T-cell (primary cell): ENCODE data around the gene BRD3. TPM values are rescaled to one million over a fixed set of nuclear protein-coding genes. Genes with fewer than 3 reads are reported as not detected.
A peak's percentile ranks its signal among the peaks of the same experiment; 100 is the strongest.

Experiments used
- ATAC-seq, 4 experiments: fragments of 200-7000 bp in 3 of 4; fragments of 150-1000 bp in 1 of 4; cut with Tn5 transposase; replicated peaks in 1 of 4; 1 replicate in 3 of 4; 2 replicates in 1 of 4; pipeline ENCODE4 v1.10.0; 2021; ENCODE audit warnings: moderate library complexity in 3 of 4, mild to moderate bottlenecking in 2 of 4, moderate number of reproducible peaks in 1 of 4
- CTCF ChIA-PET, 2 donors: fragments of 300-600 bp; sonication (Branson Sonifier 250); formaldehyde crosslinking; loops; one replicate each; lab custom pipeline; 2022; ENCODE audit warnings: antibody characterized with exemption in 2 of 2; lab: Charles Lee
- POLR2A ChIA-PET, 2 donors: fragments of 300-600 bp; sonication (Branson Sonifier 250); formaldehyde crosslinking; loops; one replicate each; lab custom pipeline; 2022; ENCODE audit warnings: antibody characterized with exemption in 2 of 2; lab: Charles Lee
- DNase-seq, 35 experiments: peaks; one replicate each; pipeline versions ENCODE4 v3.0.0 to v3.0.0-alpha.2; 2013 to 2023
- H3K27ac ChIP-seq: one replicate; pipeline ENCODE4 v1.5.1; 2013; ENCODE audit warnings: low read length
- H3K27me3 ChIP-seq, 2 experiments: replicated peaks in 1 of 2; 1 replicate in 1 of 2; 2 replicates in 1 of 2; pipeline versions ENCODE4 v1.6.1 to v1.7.0; 2013; ENCODE audit warnings: low read length in 1 of 2, mixed read lengths in 1 of 2; ENCODE audit not compliant: control insufficient read depth in 2 of 2, insufficient read depth in 2 of 2; ENCODE audit errors: extremely low read depth in 1 of 2
- H3K36me3 ChIP-seq, 2 donors: 1 replicate in 1 of 2; 2 replicates in 1 of 2; pipeline versions ENCODE4 v1.6.1 to v1.7.0; 2013; ENCODE audit warnings: low read length in 1 of 2; ENCODE audit not compliant: control insufficient read depth in 2 of 2, insufficient read depth in 1 of 2; ENCODE audit errors: extremely low read depth in 1 of 2
- H3K4me1 ChIP-seq, 2 experiments: 1 replicate in 1 of 2; 2 replicates in 1 of 2; pipeline versions ENCODE4 v1.6.1 to v1.7.0; 2013; ENCODE audit warnings: low read length in 2 of 2, mixed read lengths in 1 of 2; ENCODE audit not compliant: insufficient read depth in 2 of 2, control insufficient read depth in 1 of 2; ENCODE audit errors: extremely low read depth in 1 of 2
- H3K4me3 ChIP-seq, 2 donors: 1 replicate in 1 of 2; 2 replicates in 1 of 2; pipeline versions ENCODE4 v1.5.1 to v1.7.0; 2013; ENCODE audit warnings: mild to moderate bottlenecking in 2 of 2, low read length in 1 of 2, moderate library complexity in 1 of 2; ENCODE audit not compliant: control insufficient read depth in 1 of 2; ENCODE audit errors: extremely low read depth in 1 of 2
- H3K9me3 ChIP-seq: 2 replicates; pipeline ENCODE4 v1.7.0; 2013
- H3K27ac Mint-ChIP-seq, 2 donors: one replicate each; pipeline ENCODE4 v1.8.0; 2020 to 2021; ENCODE audit warnings: mild to moderate bottlenecking in 2 of 2, mixed read lengths in 2 of 2
- H3K27me3 Mint-ChIP-seq, 2 donors: one replicate each; pipeline ENCODE4 v1.8.0; 2021 to 2022; ENCODE audit warnings: mixed read lengths in 2 of 2
- H3K36me3 Mint-ChIP-seq: one replicate; pipeline ENCODE4 v1.8.0; 2021; ENCODE audit warnings: mixed read lengths
- H3K4me1 Mint-ChIP-seq, 3 donors: one replicate each; pipeline ENCODE4 v1.8.0; 2020 to 2022; ENCODE audit warnings: mixed read lengths in 3 of 3, mild to moderate bottlenecking in 1 of 3
- H3K4me3 Mint-ChIP-seq, 3 donors: one replicate each; pipeline ENCODE4 v1.8.0; 2020 to 2022; ENCODE audit warnings: mild to moderate bottlenecking in 3 of 3, mixed read lengths in 3 of 3, moderate library complexity in 3 of 3
- H3K9me3 Mint-ChIP-seq, 3 donors: one replicate each; pipeline ENCODE4 v1.8.0; 2020 to 2022; ENCODE audit warnings: mixed read lengths in 3 of 3
- WGBS: methylation state at CpG from one replicate; pipeline ENCODE4 v1.1.5; 2013; ENCODE audit warnings: missing lambda C conversion rate; ENCODE audit not compliant: insufficient coverage; 5-methylcytosine and 5-hydroxymethylcytosine counted together
- total RNA-seq, 35 experiments: library from RNA in 6 of 35; stranded (reverse) in 6 of 35; fragments of 120-200 nt in 1 of 35; gene quantifications; one replicate each; pipeline versions ENCODE4 v1.2.1 to v1.2.4 and lab custom pipeline; 2013 to 2026

BRD3 gene
- total RNA-seq, 5 donors from 2014 or later (not counting 1 experiment from before 2014, with no cell fraction given), result 33.7 to 63.7 (median 58.2) TPM

DNA sequence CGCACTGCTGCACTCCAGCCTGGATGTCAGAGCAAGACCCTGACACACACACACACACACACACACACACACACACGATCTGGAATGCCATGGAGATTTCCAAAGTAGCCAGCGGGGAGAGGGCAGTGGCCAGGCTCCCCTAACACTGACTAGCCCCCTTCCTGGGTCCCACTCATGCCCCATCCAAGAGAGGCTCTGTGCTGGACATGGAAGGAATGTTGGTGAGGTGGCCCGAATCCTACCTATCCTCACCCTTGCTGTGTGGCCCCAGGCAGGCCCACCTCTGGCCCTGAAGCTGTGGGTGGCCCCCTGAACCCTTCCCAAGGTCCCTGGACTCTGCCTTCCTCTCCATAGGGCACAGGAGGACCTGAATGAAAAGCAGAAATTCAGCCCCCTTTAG lies 7.3 kb downstream of the BRD3 start:
- Histone ChIP-seq H3K27me3 (no peaks in the 10 kb centered on the region), H3K4me3 (no peak overlapping the region), H3K9me3 (no peaks in the 10 kb centered on the region), H3K27ac (no peak overlapping the region), H3K4me1 (peaks cover 2 to 95% of the 10 kb centered on the region in 2 experiments), H3K36me3 (peaks cover 0 to 3% of the 10 kb centered on the region in 2 donors)
- no CpG with 5 or more reads among the region's 4 CpGs for WGBS
- no peak for DNase-seq
- Mint-ChIP-seq H3K4me1 (peaks cover 37 to 75% (median 74%) of the 10 kb centered on the region in 3 donors), H3K27ac (no peak overlapping the region), H3K27me3 (no peaks in the 10 kb centered on the region), H3K9me3 (no peaks in the 10 kb centered on the region), H3K4me3 (no peak overlapping the region), H3K36me3 (no peaks in the 10 kb centered on the region)
- POLR2A ChIA-PET, result interaction anchor here in 1 of 2 donors (0.6 kb wide), 1 partner anchor 894 kb away, joined by 5 read pairs; no protein-coding TSS in a partner anchor
- CTCF ChIA-PET, result interaction anchor here in 1 of 2 donors (0.5 kb wide), 1 partner anchor 9 kb away, joined by 8 read pairs; no protein-coding TSS in a partner anchor
- no peak for ATAC-seq

DNA sequence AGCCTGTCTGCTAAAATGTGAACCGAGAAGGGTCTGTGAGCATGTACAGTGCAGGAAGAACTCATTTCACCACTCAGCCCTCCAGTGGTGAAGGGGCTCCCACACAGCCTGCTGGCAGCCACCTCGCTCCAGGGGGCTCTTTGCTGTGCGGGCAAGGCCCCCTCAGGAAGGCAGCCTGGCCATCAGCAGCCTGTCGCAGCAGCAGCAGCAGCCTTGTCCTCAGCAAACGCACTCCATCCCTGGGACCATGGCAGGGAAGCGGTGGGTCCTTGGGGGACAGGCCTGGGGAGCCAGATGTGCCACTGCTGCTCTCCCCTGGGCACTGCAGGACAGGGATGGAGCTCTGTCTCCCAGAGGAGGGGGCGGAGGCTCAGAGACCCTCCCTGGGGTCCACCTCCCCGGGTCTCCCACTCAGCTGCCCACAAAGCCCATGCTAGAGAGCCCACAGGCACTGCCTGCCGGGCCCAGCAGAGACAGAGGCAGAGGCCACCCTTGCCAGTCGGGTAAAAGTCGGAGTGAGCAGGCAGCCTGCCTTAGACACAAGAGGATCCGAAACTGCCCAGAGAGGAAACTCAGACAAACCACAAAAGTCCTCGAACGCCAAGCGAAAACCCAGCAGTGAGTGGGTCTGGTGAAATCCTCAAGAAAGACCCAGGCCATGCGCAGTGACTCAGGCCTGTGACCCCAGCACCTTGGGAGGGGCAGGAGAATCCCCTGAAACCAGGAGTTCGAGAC lies 8.0 kb downstream of the BRD3 start:
- no peaks in the 10 kb centered on the region for H3K27me3 ChIP-seq
- ATAC-seq (peak in 2 of 4 experiments; percentile 22 to 34), DNase-seq (peak in 1 of 35 experiments; percentile 45)
- H3K4me3 ChIP-seq, result no peak overlapping the region
- Mint-ChIP-seq H3K9me3 (no peaks in the 10 kb centered on the region), H3K27me3 (no peaks in the 10 kb centered on the region), H3K4me3 (no peak overlapping the region), H3K27ac (peak overlapping the region in 1 of 2 donors; percentile 44), H3K36me3 (no peaks in the 10 kb centered on the region), H3K4me1 (peaks cover 29 to 68% (median 67%) of the 10 kb centered on the region in 3 donors)
- ChIA-PET CTCF (interaction anchor here in 1 of 2 donors (0.5 kb wide), 1 partner anchor 9 kb away, joined by 8 read pairs; no protein-coding TSS in a partner anchor), POLR2A (interaction anchor here in 1 of 2 donors (0.6 kb wide), 1 partner anchor 893 kb away, joined by 5 read pairs; no protein-coding TSS in a partner anchor)
- 54% methylated on average over 13 of the region's 17 CpGs for WGBS
- no peak overlapping the region for H3K27ac ChIP-seq
- peaks cover 2 to 94% of the 10 kb centered on the region in 2 experiments for H3K4me1 ChIP-seq
- no peaks in the 10 kb centered on the region for H3K9me3 ChIP-seq
- peaks cover 0 to 3% of the 10 kb centered on the region in 2 donors for H3K36me3 ChIP-seq

DNA sequence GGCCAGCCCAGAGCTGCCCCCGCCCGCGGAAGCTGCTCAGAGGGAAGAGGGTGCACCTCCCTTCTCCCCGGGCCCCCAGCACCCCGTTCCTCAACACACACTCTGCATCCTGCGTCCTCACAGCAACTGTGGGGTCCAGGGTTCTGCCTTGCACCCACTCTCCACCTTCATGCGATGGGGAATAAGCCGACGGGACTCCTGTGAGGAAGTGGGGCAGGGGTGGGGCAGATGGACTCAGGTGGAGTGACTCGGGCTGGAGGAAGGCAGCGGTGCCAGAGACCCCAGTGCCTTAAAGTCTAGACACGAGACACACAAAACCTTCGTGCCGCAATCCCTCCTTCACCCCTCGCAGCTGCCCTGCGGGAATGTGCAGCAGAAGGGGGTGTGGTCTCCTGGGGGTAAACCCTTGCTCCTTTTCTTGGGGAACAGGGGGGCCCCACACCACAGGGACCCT lies 8.6 kb downstream of the BRD3 start:
- no peak for ATAC-seq
- Histone ChIP-seq H3K4me3 (no peak overlapping the region), H3K36me3 (peaks cover 3 to 8% of the 10 kb centered on the region in 2 donors), H3K27me3 (no peaks in the 10 kb centered on the region), H3K9me3 (no peaks in the 10 kb centered on the region), H3K27ac (no peak overlapping the region), H3K4me1 (peaks cover 2 to 88% of the 10 kb centered on the region in 2 experiments)
- Mint-ChIP-seq H3K9me3 (no peaks in the 10 kb centered on the region), H3K36me3 (no peaks in the 10 kb centered on the region), H3K4me1 (peaks cover 26 to 63% (median 62%) of the 10 kb centered on the region in 3 donors), H3K4me3 (no peak overlapping the region), H3K27ac (no peak overlapping the region), H3K27me3 (no peaks in the 10 kb centered on the region)
- no peak for DNase-seq
- WGBS, result 90% methylated on average over 2 of the region's 16 CpGs
- POLR2A ChIA-PET, result no interaction called here
- CTCF ChIA-PET, result no interaction called here

DNA sequence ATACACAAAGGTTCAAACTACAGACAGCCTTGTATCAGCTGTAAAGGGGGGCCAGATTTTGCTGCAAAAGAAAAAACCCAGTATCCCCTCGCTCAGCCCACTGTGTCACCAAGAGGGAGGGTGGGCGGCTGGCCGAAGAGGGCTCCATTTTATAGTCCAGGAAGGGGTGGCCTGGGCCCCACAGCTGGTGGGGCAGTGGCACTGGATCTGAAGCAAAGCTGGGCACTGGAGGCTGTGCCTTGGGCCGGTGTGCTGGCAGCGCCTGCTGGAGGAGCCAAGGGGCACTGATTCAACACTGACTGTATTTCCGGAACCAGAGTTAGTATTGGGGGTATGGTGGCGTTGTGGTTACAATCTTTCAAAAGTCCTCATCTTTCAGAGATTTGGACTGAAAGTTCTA lies 9.1 kb downstream of the BRD3 start:
- WGBS, result 98% methylated on average over 7 of the region's 7 CpGs
- Mint-ChIP-seq H3K9me3 (no peaks in the 10 kb centered on the region), H3K4me3 (no peak overlapping the region), H3K36me3 (no peaks in the 10 kb centered on the region), H3K27me3 (no peaks in the 10 kb centered on the region), H3K27ac (peak overlapping the region in 1 of 2 donors; percentile 48), H3K4me1 (peaks cover 26 to 61% (median 60%) of the 10 kb centered on the region in 3 donors)
- H3K27me3 ChIP-seq, result no peaks in the 10 kb centered on the region
- no peak for DNase-seq
- ChIA-PET CTCF (no interaction called here), POLR2A (no interaction called here)
- no peaks in the 10 kb centered on the region for H3K9me3 ChIP-seq
- ATAC-seq, result no peak
- peaks cover 2 to 83% of the 10 kb centered on the region in 2 experiments for H3K4me1 ChIP-seq
- H3K4me3 ChIP-seq, result no peak overlapping the region
- H3K36me3 ChIP-seq, result peaks cover 3 to 8% of the 10 kb centered on the region in 2 donors
- no peak overlapping the region for H3K27ac ChIP-seq

DNA sequence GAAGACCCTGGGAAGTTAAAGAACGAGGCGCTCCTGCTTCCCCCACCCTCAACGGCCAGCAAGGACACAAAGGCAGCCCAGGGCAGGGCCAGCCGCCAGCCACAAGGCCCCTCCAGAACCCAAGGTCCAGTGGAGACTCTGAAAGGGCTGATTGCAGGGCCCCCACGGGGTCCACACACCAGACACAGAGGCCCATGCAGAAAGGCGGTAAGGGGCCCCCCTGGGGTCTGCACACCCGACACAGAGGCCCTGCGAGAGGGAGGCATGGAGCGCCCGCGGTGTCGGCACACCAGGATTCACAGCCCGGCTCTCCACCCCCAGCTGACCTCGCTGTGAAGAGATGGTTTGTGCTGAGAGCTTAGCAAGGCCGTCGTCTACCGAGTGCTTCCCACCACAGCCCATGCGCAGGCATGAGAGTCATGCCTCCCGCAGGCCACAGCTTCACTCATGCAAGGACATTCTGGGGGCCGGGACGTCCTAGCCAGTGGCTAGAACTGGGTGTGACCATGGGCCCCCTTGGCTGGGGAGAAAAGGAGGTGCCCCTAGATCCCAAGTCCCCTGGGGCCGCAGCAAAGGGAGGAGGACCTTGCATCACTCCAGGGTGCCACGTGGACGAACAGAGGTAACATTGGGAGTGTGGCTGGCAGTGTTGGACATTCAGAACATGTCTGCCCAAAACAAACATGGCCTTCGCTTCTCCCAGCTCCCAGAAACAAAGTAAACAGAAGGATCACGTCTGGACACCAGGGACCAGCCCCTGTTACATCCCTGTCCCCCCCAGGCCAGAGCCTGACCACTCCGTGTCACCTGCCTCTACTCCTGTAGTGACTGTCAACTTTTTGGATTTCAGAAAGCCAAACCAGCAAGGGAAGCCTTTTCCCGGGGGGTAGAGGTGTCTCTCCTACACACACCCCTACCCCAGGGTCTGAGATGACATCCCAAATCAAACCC lies 9.8 kb downstream of the BRD3 start:
- DNase-seq (no peak), ATAC-seq (no peak)
- no peaks in the 10 kb centered on the region for H3K9me3 ChIP-seq
- peaks cover 21 to 54% (median 54%) of the 10 kb centered on the region in 3 donors for H3K4me1 Mint-ChIP-seq
- CTCF ChIA-PET, result no interaction called here
- POLR2A ChIA-PET, result no interaction called here
- WGBS, result 92% methylated on average over 15 of the region's 28 CpGs
- H3K27ac Mint-ChIP-seq, result no peak overlapping the region
- peaks cover 2 to 76% of the 10 kb centered on the region in 2 experiments for H3K4me1 ChIP-seq
- no peak overlapping the region for H3K27ac ChIP-seq
- no peaks in the 10 kb centered on the region for H3K36me3 Mint-ChIP-seq
- H3K9me3 Mint-ChIP-seq, result no peaks in the 10 kb centered on the region
- H3K36me3 ChIP-seq, result peaks cover 5% of the 10 kb centered on the region in 2 donors
- H3K4me3 ChIP-seq, result no peak overlapping the region
- no peak overlapping the region for H3K4me3 Mint-ChIP-seq
- H3K27me3 ChIP-seq, result no peaks in the 10 kb centered on the region
- no peaks in the 10 kb centered on the region for H3K27me3 Mint-ChIP-seq

DNA sequence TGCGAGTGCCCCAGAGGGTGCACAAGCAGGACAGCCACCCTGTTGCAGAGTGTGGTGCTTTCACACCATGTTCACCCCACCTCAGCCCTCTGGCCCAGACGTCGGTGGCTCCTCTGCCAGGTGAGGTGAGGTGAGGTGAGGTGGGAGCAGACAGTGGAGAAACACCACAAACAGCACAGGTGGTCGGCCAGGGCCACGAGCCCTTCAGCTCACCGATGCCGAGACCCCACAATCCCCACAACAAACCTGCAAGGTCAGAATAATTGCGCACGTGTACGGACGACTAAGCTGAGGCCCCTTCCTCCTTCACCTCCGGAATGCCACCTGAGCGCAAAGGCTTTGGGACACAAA lies 10.5 kb downstream of the BRD3 start:
- Histone ChIP-seq H3K4me1 (peaks cover 2 to 69% of the 10 kb centered on the region in 2 experiments), H3K36me3 (peaks cover 5 to 12% of the 10 kb centered on the region in 2 donors), H3K9me3 (no peaks in the 10 kb centered on the region), H3K27me3 (no peaks in the 10 kb centered on the region), H3K27ac (no peak overlapping the region), H3K4me3 (no peak overlapping the region)
- H3K27ac Mint-ChIP-seq, result peak overlapping the region in 1 of 2 donors; percentile 11
- DNase-seq, result no peak
- no peak for ATAC-seq
- POLR2A ChIA-PET, result no interaction called here
- no peaks in the 10 kb centered on the region for H3K9me3 Mint-ChIP-seq
- CTCF ChIA-PET, result no interaction called here
- H3K4me3 Mint-ChIP-seq, result no peak overlapping the region
- peaks cover 21 to 47% (median 46%) of the 10 kb centered on the region in 3 donors for H3K4me1 Mint-ChIP-seq
- H3K36me3 Mint-ChIP-seq, result no peaks in the 10 kb centered on the region
- no peaks in the 10 kb centered on the region for H3K27me3 Mint-ChIP-seq
- WGBS, result 97% methylated on average over 9 of the region's 13 CpGs
